ENCODE data around the gene SIRPB2. TPM values are rescaled to one million over a fixed set of nuclear protein-coding genes. Genes with fewer than 3 reads are reported as not detected.

Gene SIRPB2
- 1 to 10 TPM in 5 of 6 experiments, under 1 TPM in 1; 0.55 to 5.6 (median 2.4) TPM for total RNA-seq
- long read RNA-seq, partial matches to known transcripts = 0 of 1 reads
- long read RNA-seq, other reads (novel, unspliced or antisense) = 1 of 1 reads

GRCh38 chr20:1491281-1491840, at the start of gene SIRPB2:
Gene SIRPB2, minus strand, starts transcription at chr20:1491420. Its CDS starts 61 bp downstream, at chr20:1491359.
- H3K4me3 ChIP-seq = peak within 1 kb of the TSS in 2 of 3 donors; percentile 8 to 37

DNA sequence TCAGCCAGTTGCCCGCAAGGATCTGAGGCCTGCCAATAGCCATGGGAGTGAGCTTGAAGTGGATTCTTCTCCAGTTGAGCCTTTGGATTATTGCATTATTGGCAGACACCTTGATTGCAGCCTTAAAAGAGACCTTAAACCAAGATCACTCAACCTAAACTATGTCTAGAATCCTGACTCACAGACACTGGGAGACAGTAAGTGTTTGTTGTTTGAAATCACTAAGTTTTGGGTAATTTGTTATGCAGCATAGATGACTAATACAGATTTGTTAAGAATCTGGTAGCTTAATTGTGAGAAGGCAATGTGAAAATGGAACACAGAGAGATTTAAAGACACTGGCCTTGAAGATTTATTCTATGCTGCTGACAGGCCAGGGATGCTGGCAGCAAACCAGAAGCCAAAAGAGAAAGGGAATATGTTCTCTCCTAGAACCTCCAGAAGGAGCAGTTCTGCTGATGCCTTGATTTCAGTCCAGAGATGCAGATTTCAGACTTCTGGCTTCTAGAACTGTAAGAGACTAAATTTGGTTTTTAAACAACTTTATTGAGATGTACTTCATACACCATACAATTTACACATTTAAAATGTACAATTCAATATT, 48.7 kb upstream of the SIRPB2 start:
- no CpG with 5 or more reads among the region's 1 CpG for WGBS (ENCODE audit: insufficient coverage, low coverage, low lambda C conversion rate, missing lambda C conversion rate)
- DNase-seq (no peak), ATAC-seq (no peak)
- no peaks in the 10 kb centered on the region for H3K27me3 ChIP-seq
- TF ChIP-seq CTCF (IDR thresholded peaks at IDR 0.05) (no peak), POLR2A (IDR thresholded peaks at IDR 0.05) (no peak)
- H3K27ac ChIP-seq = no peak overlapping the region
- intact Hi-C loops (cut with DNase I) = no loop called here
- H3K36me3 ChIP-seq = no peaks in the 10 kb centered on the region
- H3K4me1 ChIP-seq = no peaks in the 10 kb centered on the region
- H3K4me3 ChIP-seq = no peak overlapping the region
- H3K9me3 ChIP-seq = no peaks in the 10 kb centered on the region

More at GRCh38 chr20:1491281-1491840, at the start of gene SIRPB2:
- TF ChIP-seq CTCF (IDR thresholded peaks at IDR 0.05) = no peak
- peak; percentile 48 for TF ChIP-seq POLR2A (IDR thresholded peaks at IDR 0.05)
- ATAC-seq (peak; percentile 69 to 79 (median 78)), DNase-seq (peak; percentile 52 to 75 (median 60))
- 26% methylated on average over 6 of the region's 11 CpGs for WGBS (ENCODE audit: insufficient coverage, low coverage, low lambda C conversion rate, missing lambda C conversion rate)
- Histone ChIP-seq H3K36me3 (no peaks in the 10 kb centered on the region), H3K4me1 (no peaks in the 10 kb centered on the region), H3K27ac (peak within 1 kb of the TSS; percentile 44 to 50 (median 49)), H3K9me3 (no peaks in the 10 kb centered on the region), H3K27me3 (no peaks in the 10 kb centered on the region)
- intact Hi-C loops (cut with DNase I) = no loop called here

DNA sequence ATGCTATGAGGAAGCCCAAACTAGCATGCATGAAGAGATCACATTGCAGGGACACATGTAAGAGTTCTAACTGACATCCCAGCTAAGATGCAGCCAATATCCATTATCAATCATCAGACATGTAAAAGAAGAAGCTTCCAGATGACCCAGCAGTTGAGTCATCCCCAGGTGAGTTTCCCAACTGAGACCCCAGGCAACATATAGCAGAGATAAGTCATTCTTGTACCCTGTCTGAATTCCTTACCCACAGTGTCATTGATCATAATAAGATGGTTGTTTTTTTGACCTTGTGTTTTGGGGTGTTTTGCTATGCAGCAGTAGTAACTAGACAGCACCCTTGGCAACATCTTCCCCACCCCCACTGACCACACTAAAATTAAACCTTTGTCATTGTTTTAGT, 47.4 kb upstream of the SIRPB2 start:
- Histone ChIP-seq H3K9me3 (no peaks in the 10 kb centered on the region), H3K36me3 (no peaks in the 10 kb centered on the region), H3K27ac (no peak overlapping the region), H3K4me1 (no peaks in the 10 kb centered on the region), H3K27me3 (no peaks in the 10 kb centered on the region), H3K4me3 (no peak overlapping the region)
- TF ChIP-seq POLR2A (IDR thresholded peaks at IDR 0.05) = no peak
- no peak for TF ChIP-seq CTCF (IDR thresholded peaks at IDR 0.05)
- intact Hi-C loops (cut with DNase I) = no loop called here
- ATAC-seq (no peak), DNase-seq (no peak)

GRCh38 chr20:1537731-1538058, 46.5 kb upstream of the SIRPB2 start:
- Histone ChIP-seq H3K4me1 (no peaks in the 10 kb centered on the region), H3K27me3 (no peaks in the 10 kb centered on the region), H3K27ac (peak overlapping the region in 2 of 3 donors; percentile 31 to 47), H3K36me3 (no peaks in the 10 kb centered on the region), H3K4me3 (no peak overlapping the region), H3K9me3 (no peaks in the 10 kb centered on the region)
- 34% methylated on average over 4 of the region's 4 CpGs for WGBS (ENCODE audit: insufficient coverage, low coverage, low lambda C conversion rate, missing lambda C conversion rate)
- DNase-seq (no peak), ATAC-seq (peak; percentile 60 to 83 (median 70))
- intact Hi-C loops (cut with DNase I) = no loop called here
- TF ChIP-seq CTCF (IDR thresholded peaks at IDR 0.05) (no peak), POLR2A (IDR thresholded peaks at IDR 0.05) (no peak)
